K562 (cell line): Measurements from ENCODE around the gene TMEM121. TPM values are rescaled to one million over a fixed set of nuclear protein-coding genes. Genes with fewer than 3 reads are reported as not detected.
A peak's percentile ranks its signal among the peaks of the same experiment; 100 is the strongest.

ENCODE experiments used
- ATAC-seq: fragments of 200-7000 bp; cut with Tn5 transposase; 3 replicates; pipeline ENCODE4 v1.9.1; 2020; ENCODE audit warnings: moderate library complexity
- BruUV-seq: library from RNA; stranded (reverse); fragments of 400-500 nt; replicated peaks from 2 replicates; lab custom pipeline; 2021; lab: Mats Ljungman, UMichigan
- CTCF ChIA-PET: fragments of 300-600 bp; formaldehyde crosslinking; extraction: SDS; loops from one replicate; lab custom pipeline; 2021; ENCODE audit warnings: low intra/inter-chr PET ratio; lab: Yijun Ruan, JAX
- POLR2A ChIA-PET: fragments of 300-600, 350-650 bp; sonication (Branson Sonifier 250); formaldehyde crosslinking; extraction: SDS; loops from one replicate; lab custom pipeline; 2021; ENCODE audit warnings: antibody characterized with exemption, inconsistent platforms; lab: Yijun Ruan, JAX
- DNase-seq, 4 experiments: peaks; one replicate each; pipeline versions ENCODE4 v3.0.0 to v3.0.0-alpha.2; 2011 to 2018; ENCODE audit warnings: low spot score in 3 of 4, mixed read lengths in 3 of 4; ENCODE audit errors: extremely low read depth in 1 of 4
- FAIRE-seq: peaks from 2 replicates; lab custom pipeline; 2011; peaks lifted over from hg19 to GRCh38; lab: Jason Lieb, UNC
- H2AFZ ChIP-seq: 2 replicates; pipeline ENCODE4 v1.6.0; 2011; ENCODE audit warnings: low read depth, low read length, control low read depth, inconsistent platforms
- H3K27ac ChIP-seq: fragments of 200-600 bp; 3 replicates; pipeline ENCODE4 v1.8.0; 2011; ENCODE audit warnings: low read depth, mild to moderate bottlenecking, control low read depth, inconsistent platforms, low read length, moderate library complexity, mixed read lengths; ENCODE audit errors: extremely low read depth
- H3K27me3 ChIP-seq, 2 experiments: fragments of 300-600 bp in 1 of 2; 2 replicates in 1 of 2; 3 replicates in 1 of 2; pipeline versions ENCODE4 v1.6.0 to v1.8.0; 2011; ENCODE audit warnings: inconsistent platforms in 2 of 2, low read length in 2 of 2, mild to moderate bottlenecking in 1 of 2, mixed read lengths in 1 of 2, moderate library complexity in 1 of 2; ENCODE audit not compliant: control insufficient read depth in 2 of 2, insufficient read depth in 2 of 2
- H3K36me3 ChIP-seq: fragments of 300-600 bp; 3 replicates; pipeline ENCODE4 v1.8.0; 2011; ENCODE audit warnings: mild to moderate bottlenecking, low read length, inconsistent platforms; ENCODE audit not compliant: control insufficient read depth, insufficient read depth
- H3K4me1 ChIP-seq, 2 experiments: fragments of 200-600 bp in 1 of 2; replicated peaks in 1 of 2; 2 replicates in 1 of 2; 3 replicates in 1 of 2; pipeline versions ENCODE4 v1.5.1 to v1.8.0; 2011; ENCODE audit warnings: inconsistent platforms in 2 of 2, low read length in 2 of 2, mild to moderate bottlenecking in 1 of 2, mixed read lengths in 1 of 2, moderate library complexity in 1 of 2; ENCODE audit not compliant: control insufficient read depth in 2 of 2, insufficient read depth in 2 of 2
- H3K4me2 ChIP-seq: 2 replicates; pipeline ENCODE4 v1.6.1; 2011; ENCODE audit warnings: low read length, control low read depth, inconsistent platforms, mixed read lengths; ENCODE audit not compliant: insufficient read depth
- H3K4me3 ChIP-seq: fragments of 200-600 bp; sonication (generic), shearing (Covaris generic); 2 replicates; pipeline ENCODE4 v1.5.1; 2016; ENCODE audit warnings: control low read depth, inconsistent platforms
- H3K79me2 ChIP-seq: fragments of 200-600 bp; 3 replicates; pipeline ENCODE4 v1.8.0; 2011; ENCODE audit warnings: low read length, inconsistent platforms; ENCODE audit not compliant: control insufficient read depth, insufficient read depth
- H3K9ac ChIP-seq, 2 experiments: 2 replicates each; pipeline versions ENCODE4 v1.6.0 to v1.6.1; 2011; ENCODE audit warnings: low read depth in 2 of 2, low read length in 2 of 2, control low read depth in 1 of 2, inconsistent platforms in 1 of 2, mild to moderate bottlenecking in 1 of 2, mixed read lengths in 1 of 2; ENCODE audit not compliant: insufficient read depth in 1 of 2
- H3K9me1 ChIP-seq: one replicate; pipeline ENCODE4 v1.6.0; 2011; ENCODE audit warnings: inconsistent platforms, mild to moderate bottlenecking, low read length, moderate library complexity; ENCODE audit not compliant: control insufficient read depth, insufficient read depth
- H3K9me3 ChIP-seq: replicated peaks from 2 replicates; pipeline ENCODE4 v1.5.1; 2011; ENCODE audit warnings: low read depth, low read length, inconsistent platforms; ENCODE audit not compliant: control insufficient read depth, insufficient read depth
- H4K20me1 ChIP-seq: replicated peaks from 2 replicates; pipeline ENCODE4 v1.6.1; 2011; ENCODE audit warnings: low read length, inconsistent platforms, mixed read lengths; ENCODE audit not compliant: control insufficient read depth, insufficient read depth
- ARID1B ChIP-seq: fragments of 450-650 bp; IDR thresholded peaks from 2 replicates; pipeline ENCODE4 v1.6.1; 2016; ENCODE audit warnings: antibody characterized with exemption, mild to moderate bottlenecking, inconsistent platforms
- CCAR2 ChIP-seq: fragments of 200-400 bp; formaldehyde crosslinking; IDR thresholded peaks from 2 replicates; pipeline ENCODE4 v1.6.1; 2017; ENCODE audit warnings: mild to moderate bottlenecking, low read depth, low read length
- CCNT2 ChIP-seq: IDR thresholded peaks from 2 replicates; pipeline ENCODE4 v1.6.1; 2011; ENCODE audit warnings: borderline replicate concordance, low read depth, mild to moderate bottlenecking, moderate library complexity, mixed read lengths, low read length; ENCODE audit not compliant: insufficient read length; ENCODE audit errors: extremely low read depth
- CREB5 ChIP-seq: fragments of 250-450 bp; sonication (Bioruptor Pico); IDR thresholded peaks from 2 replicates; pipeline ENCODE4 v1.5.0; 2020; ENCODE audit warnings: mild to moderate bottlenecking
- FOXK2 ChIP-seq, 2 experiments: fragments of 450-650 bp; IDR thresholded peaks in 1 of 2; conservative IDR thresholded peaks in 1 of 2; 2 replicates each; pipeline ENCODE4 v1.6.1; 2016; ENCODE audit warnings: low read depth in 2 of 2, mild to moderate bottlenecking in 1 of 2
- HBP1 ChIP-seq: fragments of 450-650 bp; formaldehyde crosslinking; IDR thresholded peaks from 2 replicates; pipeline ENCODE4 v1.4.0; 2022; ENCODE audit warnings: missing genetic modification characterization
- HDAC3 ChIP-seq: fragments of 450-650 bp; IDR thresholded peaks from 2 replicates; pipeline ENCODE4 v1.6.1; 2018; ENCODE audit warnings: borderline replicate concordance, mild to moderate bottlenecking, moderate library complexity; ENCODE audit not compliant: partially characterized antibody
- ILK ChIP-seq: fragments of 450-650 bp; IDR thresholded peaks from 2 replicates; pipeline ENCODE4 v1.6.1; 2016; ENCODE audit warnings: missing genetic modification characterization, low read depth, mild to moderate bottlenecking, missing compliant biosample characterization, moderate library complexity, borderline replicate concordance
- KLF1 ChIP-seq: fragments of 450-650 bp; IDR thresholded peaks from 2 replicates; pipeline ENCODE4 v1.6.1; 2016; ENCODE audit warnings: missing genetic modification characterization, missing compliant biosample characterization
- MCM5 ChIP-seq: fragments of 450-650 bp; IDR thresholded peaks from 2 replicates; pipeline ENCODE4 v1.6.1; 2016; ENCODE audit warnings: low read depth
- MTA3 ChIP-seq: fragments of 450-650 bp; formaldehyde crosslinking; IDR thresholded peaks from 2 replicates; pipeline ENCODE4 v1.6.1; 2017; ENCODE audit warnings: mild to moderate bottlenecking, borderline replicate concordance
- PKNOX1 ChIP-seq: fragments of 450-650 bp; IDR thresholded peaks from 2 replicates; pipeline ENCODE4 v1.6.1; 2016
- PYGO2 ChIP-seq: fragments of 450-650 bp; IDR thresholded peaks from 2 replicates; pipeline ENCODE4 v1.6.1; 2016; ENCODE audit warnings: mild to moderate bottlenecking, missing genetic modification characterization, moderate library complexity, missing compliant biosample characterization
- SMAD2 ChIP-seq: fragments of 150-350 bp; IDR thresholded peaks from 2 replicates; pipeline ENCODE4 v1.6.1; 2014; ENCODE audit warnings: low read depth, mild to moderate bottlenecking, low read length
- SMARCE1 ChIP-seq: fragments of 450-650 bp; IDR thresholded peaks from 2 replicates; pipeline ENCODE4 v1.7.1; 2016; ENCODE audit warnings: mild to moderate bottlenecking
- SNAPC5 ChIP-seq: fragments of 250-450 bp; sonication (Bioruptor Pico); IDR thresholded peaks from 2 replicates; pipeline ENCODE4 v1.8.0; 2021; ENCODE audit warnings: moderate library complexity, mild to moderate bottlenecking, inconsistent platforms
- TBP ChIP-seq: optimal IDR thresholded peaks from 2 replicates; pipeline ENCODE3; 2011; ENCODE audit warnings: low read depth, low read length, improper control_type of control experiment
- TCF7L2 ChIP-seq: fragments of 150-350 bp; IDR thresholded peaks from 2 replicates; pipeline ENCODE4 v1.6.1; 2016; ENCODE audit warnings: low read depth, mild to moderate bottlenecking, low read length, moderate library complexity
- ZNF24 ChIP-seq: fragments of 450-650 bp; IDR thresholded peaks from 2 replicates; pipeline ENCODE4 v1.6.1; 2016
- ZNF785 ChIP-seq: fragments of 250-450 bp; sonication (Bioruptor Pico); IDR thresholded peaks from 2 replicates; pipeline ENCODE4 v1.4.0; 2020; ENCODE audit warnings: mild to moderate bottlenecking
- WGBS: fragments of 100-300 bp; shearing (Covaris generic); methylation state at CpG from one replicate; pipeline ENCODE4 v1.1.6; 2016; ENCODE audit warnings: low coverage, mixed read lengths; ENCODE audit not compliant: insufficient coverage; ENCODE audit errors: missing lambda C conversion rate; 5-methylcytosine and 5-hydroxymethylcytosine counted together
- in situ Hi-C: fragments of 300-500 bp; cut with MboI; formaldehyde crosslinking; loops from 4 replicates; pipeline ENCODE4 v1.15.0; 2018; ENCODE audit warnings: inconsistent platforms, mixed read lengths
- intact Hi-C: fragments of 100-400 bp; cut with micrococcal nuclease; formaldehyde crosslinking; loops from 2 replicates; pipeline ENCODE4 v1.14.2; 2022
- polyA plus RNA-seq, 8 experiments: library from polyadenylated mRNA; depleted of rRNA in 4 of 8; stranded (reverse) in 5 of 8; unstranded in 3 of 8; fragments of >200 nt; fragmentation: Nextera tagmentation in 2 of 8; fragmentation: Illumina TruSeq in 1 of 8; extraction: Ambion mirVana in 2 of 8; extraction: Trizol in 1 of 8; gene quantifications; 2 replicates each; pipeline versions ENCODE4 v1.2.1 to v1.2.3, GENCODE V29; 2011 to 2014; ENCODE audit warnings: inconsistent platforms in 1 of 8, missing spikeins in 1 of 8
- total RNA-seq, 7 experiments: library from RNA; depleted of rRNA in 6 of 7; stranded (reverse); fragments of >200 nt in 6 of 7; fragmentation: Illumina TruSeq in 2 of 7; extraction: Trizol in 2 of 7; gene quantifications; 2 replicates each; pipeline versions ENCODE4 v1.2.1 to v1.2.3, GENCODE V29; 2011 to 2021; ENCODE audit warnings: low replicate concordance in 1 of 7

Gene TMEM121
- total and polyA plus RNA-seq, 9 of the 15 experiments (the other 6 are each of a cell fraction or from before 2014, with no cell fraction given) = 0.31 to 0.36 TPM; not detected in 7

- peak; percentile 62 for ATAC-seq
- ChIA-PET POLR2A (interaction anchor here (0.7 to 2.4 kb wide), 3 partner anchors 8 to 44 kb away, joined by 3 to 12 read pairs (median 3); no protein-coding TSS in a partner anchor), CTCF (interaction anchor here (1.1 kb wide), 1 partner anchor 9 kb away, joined by 3 read pairs; the partner anchor contains the start of gene TEDC1)
- Histone ChIP-seq H3K79me2 (no peaks in the 10 kb centered on the region), H3K9me1 (no peaks in the 10 kb centered on the region), H3K4me1 (peaks cover 12 to 90% of the 10 kb centered on the region in 2 experiments), H3K9ac (peak overlapping the region; percentile 44 to 86; a peak in 3 of 4 replicates), H3K27ac (peak overlapping the region; percentile 89; the same call in 2 of the 3 replicates), H3K36me3 (no peaks in the 10 kb centered on the region), H4K20me1 (no peaks in the 10 kb centered on the region; the same call in 1 of the 2 replicates), H3K27me3 (no peaks in the 10 kb centered on the region; a peak in 1 of 5 replicates), H3K4me2 (peak overlapping the region; percentile 18; the same call in 1 of the 2 replicates), H3K4me3 (no peak overlapping the region), H2AFZ (peak overlapping the region; percentile 82), H3K9me3 (no peaks in the 10 kb centered on the region)
- BruUV-seq = no TSS peak
- DNase-seq = peak; percentile 62 to 90 (median 74)
- 1% methylated on average over 12 of the region's 18 CpGs for whole genome bisulfite sequencing
- peak; percentile 85 for FAIRE-seq
- intact Hi-C loops (loop anchor here (2.0 kb wide), 1 partner anchor 111 kb away; no protein-coding TSS in a partner anchor), in situ Hi-C loops (no loop called here)
- TF ChIP-seq PKNOX1 (no peak), SNAPC5 (CRISPR knock-in tag) (no peak), CCAR2 (no peak), TCF7L2 (no peak), FOXK2 (conservative IDR thresholded peaks at IDR 0.05 in 1 of 2, IDR thresholded peaks at IDR 0.05 in 1 of 2; ENCODE audit: low read depth in 2 of 2) (peak in 1 of 2 experiments; percentile 55; a peak in 2 of 4 replicates), ARID1B (no peak), ILK (tag) (no peak), SMAD2 (no peak), ZNF785 (CRISPR knock-in tag) (no peak), KLF1 (peak; percentile 94), MCM5 (no peak), HBP1 (CRISPR knock-in tag) (no peak), MTA3 (no peak), HDAC3 (no peak), TBP (no peak), CCNT2 (peak; percentile 18), ZNF24 (no peak), CREB5 (CRISPR knock-in tag) (no peak), SMARCE1 (no peak), PYGO2 (no peak)
Observed at GRCh38 chr14:105481886-105482457, 44.4 kb upstream of the TMEM121 start.
